IPS DF 6.9 (cell line): ENCODE results near the gene TLR2.

Experiments
- DNase-seq: peaks from one replicate; pipeline ENCODE4 v3.0.0-alpha.2; 2013; ENCODE audit warnings: low read depth, low spot score
- H3K27ac ChIP-seq: one replicate; pipeline ENCODE4 v1.5.1; 2013; ENCODE audit warnings: low read length, control low read depth
- H3K27me3 ChIP-seq: 2 replicates; pipeline ENCODE4 v1.6.1; 2013; ENCODE audit warnings: mild to moderate bottlenecking, low read length; ENCODE audit not compliant: control insufficient read depth, insufficient read depth
- H3K36me3 ChIP-seq: 2 replicates; pipeline ENCODE4 v1.6.1; 2013; ENCODE audit warnings: low read length; ENCODE audit not compliant: control insufficient read depth, insufficient read depth
- H3K4me1 ChIP-seq: 2 replicates; pipeline ENCODE4 v1.6.1; 2013; ENCODE audit warnings: low read length; ENCODE audit not compliant: control insufficient read depth, insufficient read depth
- H3K4me3 ChIP-seq: 2 replicates; pipeline ENCODE4 v1.5.1; 2013; ENCODE audit warnings: mild to moderate bottlenecking, low read length
- H3K9me3 ChIP-seq: 2 replicates; pipeline ENCODE4 v1.6.1; 2013; ENCODE audit warnings: low read length, inconsistent platforms; ENCODE audit not compliant: control insufficient read depth, insufficient read depth
- WGBS: extraction: QIAGEN DNeasy Blood & Tissue Kit; methylation state at CpG from one replicate; pipeline ENCODE4 v1.1.7; 2013; ENCODE audit warnings: mixed read lengths, missing lambda C conversion rate; ENCODE audit not compliant: insufficient read length, insufficient coverage; 5-methylcytosine and 5-hydroxymethylcytosine counted together

Gene TLR2

GRCh38 chr4:153684182-153684970, at the start of gene TLR2:
TSS of gene TLR2 (plus strand) at chr4:153684280. CDS start at chr4:153702908, 18,628 bp downstream.
- WGBS = no CpG with 5 or more reads among the region's 75 CpGs
- Histone ChIP-seq H3K27me3 (peaks cover 19% of the 10 kb centered on the region), H3K27ac (no peak within 1 kb of the TSS), H3K9me3 (peaks cover 1% of the 10 kb centered on the region; the same call in 1 of the 2 replicates), H3K36me3 (no peaks in the 10 kb centered on the region), H3K4me3 (peak within 1 kb of the TSS; percentile 48; the same call in 1 of the 2 replicates), H3K4me1 (no peaks in the 10 kb centered on the region)
- peak; percentile 9 for DNase-seq

GRCh38 chr4:153634738-153635353, 49.2 kb upstream of the TLR2 start:
- Histone ChIP-seq H3K27me3 (no peaks in the 10 kb centered on the region), H3K4me3 (no peak overlapping the region), H3K27ac (no peak overlapping the region), H3K9me3 (no peaks in the 10 kb centered on the region), H3K36me3 (peaks cover 12% of the 10 kb centered on the region), H3K4me1 (no peaks in the 10 kb centered on the region)
- WGBS = no CpG with 5 or more reads among the region's 3 CpGs
- DNase-seq = no peak

GRCh38 chr4:153635846-153636245, 48.2 kb upstream of the TLR2 start:
- DNase-seq = no peak
- no peak overlapping the region for H3K27ac ChIP-seq

GRCh38 chr4:153637201-153637600, 46.9 kb upstream of the TLR2 start:
- Histone ChIP-seq H3K4me3 (no peak overlapping the region), H3K36me3 (peaks cover 6% of the 10 kb centered on the region), H3K4me1 (no peaks in the 10 kb centered on the region), H3K9me3 (no peaks in the 10 kb centered on the region), H3K27me3 (no peaks in the 10 kb centered on the region), H3K27ac (no peak overlapping the region)
- WGBS = no CpG with 5 or more reads among the region's 3 CpGs
- no peak for DNase-seq

More at GRCh38 chr4:153635846-153636245, 48.2 kb upstream of the TLR2 start:
- H3K27me3 ChIP-seq = no peaks in the 10 kb centered on the region
- no CpG with 5 or more reads among the region's 6 CpGs for WGBS
- no peaks in the 10 kb centered on the region for H3K9me3 ChIP-seq
- H3K36me3 ChIP-seq = peaks cover 7% of the 10 kb centered on the region
- H3K4me1 ChIP-seq = no peaks in the 10 kb centered on the region
- no peak overlapping the region for H3K4me3 ChIP-seq

GRCh38 chr4:153638011-153638410, 46.1 kb upstream of the TLR2 start:
- Histone ChIP-seq H3K4me1 (no peaks in the 10 kb centered on the region), H3K4me3 (no peak overlapping the region), H3K27ac (no peak overlapping the region), H3K27me3 (no peaks in the 10 kb centered on the region), H3K9me3 (no peaks in the 10 kb centered on the region), H3K36me3 (peaks cover 6% of the 10 kb centered on the region)
- WGBS = no CpG with 5 or more reads among the region's 8 CpGs
- DNase-seq = no peak

- Histone ChIP-seq H3K9me3 (no peaks in the 10 kb centered on the region), H3K36me3 (peaks cover 6% of the 10 kb centered on the region), H3K4me3 (no peak overlapping the region), H3K4me1 (no peaks in the 10 kb centered on the region), H3K27me3 (no peaks in the 10 kb centered on the region), H3K27ac (no peak overlapping the region)
- no peak for DNase-seq
- no CpG with 5 or more reads among the region's 3 CpGs for WGBS
Observed at GRCh38 chr4:153638999-153639398, 45.1 kb upstream of the TLR2 start.

- no peaks in the 10 kb centered on the region for H3K27me3 ChIP-seq
- no peak overlapping the region for H3K27ac ChIP-seq
- no peak overlapping the region for H3K4me3 ChIP-seq
- no peaks in the 10 kb centered on the region for H3K9me3 ChIP-seq
- no peaks in the 10 kb centered on the region for H3K4me1 ChIP-seq
- no peak for DNase-seq
- no CpG with 5 or more reads among the region's 23 CpGs for WGBS
- H3K36me3 ChIP-seq = peaks cover 6% of the 10 kb centered on the region
Observed at GRCh38 chr4:153639833-153640802, 44.0 kb upstream of the TLR2 start.

GRCh38 chr4:153641532-153641931, 42.5 kb upstream of the TLR2 start:
- Histone ChIP-seq H3K27me3 (no peaks in the 10 kb centered on the region), H3K27ac (no peak overlapping the region)
- WGBS = no CpG with 5 or more reads among the region's 7 CpGs

GRCh38 chr4:153643406-153644383, 40.4 kb upstream of the TLR2 start:
- no CpG with 5 or more reads among the region's 9 CpGs for WGBS
- H3K4me1 ChIP-seq = no peaks in the 10 kb centered on the region
- no peak for DNase-seq
- no peaks in the 10 kb centered on the region for H3K9me3 ChIP-seq
- no peaks in the 10 kb centered on the region for H3K36me3 ChIP-seq
- H3K27me3 ChIP-seq = no peaks in the 10 kb centered on the region
- H3K4me3 ChIP-seq = no peak overlapping the region
- H3K27ac ChIP-seq = no peak overlapping the region

More at GRCh38 chr4:153641532-153641931, 42.5 kb upstream of the TLR2 start:
- Histone ChIP-seq H3K4me3 (no peak overlapping the region), H3K36me3 (no peaks in the 10 kb centered on the region), H3K4me1 (no peaks in the 10 kb centered on the region), H3K9me3 (no peaks in the 10 kb centered on the region)
- DNase-seq = no peak
